ENCODE measurements around the gene PCLO. TPM values are rescaled to one million over a fixed set of nuclear protein-coding genes. Genes with fewer than 3 reads are reported as not detected.

The PCLO gene
- total RNA-seq, 1 donor from 2014 or later, result 10.8 TPM

- DNase-seq (ENCODE audit: extremely low spot score in 2 of 2), result no peak
- no peak overlapping the region for H3K4me3 ChIP-seq
- no peak for TF ChIP-seq POLR2A (IDR thresholded peaks at IDR 0.05)
- no peak for TF ChIP-seq POLR2AphosphoS5 (IDR thresholded peaks at IDR 0.05; ENCODE audit: insufficient read depth in 1 of 2, low read depth in 1 of 2)
- TF ChIP-seq CTCF (IDR thresholded peaks at IDR 0.05), result no peak
- H3K27me3 ChIP-seq, result no peaks in the 10 kb centered on the region
- no peaks in the 10 kb centered on the region for H3K4me1 ChIP-seq
- intact Hi-C loops (cut with DNase I), result no loop called here
- no peaks in the 10 kb centered on the region for H3K9me3 ChIP-seq
- H3K36me3 ChIP-seq, result no peaks in the 10 kb centered on the region
- H3K27ac ChIP-seq, result no peak overlapping the region
Observed at GRCh38 chr7:82789883-82790609, 372.6 kb downstream of the PCLO start.

GRCh38 chr7:82778021-82778420, 384.7 kb downstream of the PCLO start:
- intact Hi-C loops (cut with DNase I), result no loop called here
- DNase-seq (ENCODE audit: extremely low spot score in 2 of 2), result no peak
- H3K27ac ChIP-seq, result no peak overlapping the region

DNA sequence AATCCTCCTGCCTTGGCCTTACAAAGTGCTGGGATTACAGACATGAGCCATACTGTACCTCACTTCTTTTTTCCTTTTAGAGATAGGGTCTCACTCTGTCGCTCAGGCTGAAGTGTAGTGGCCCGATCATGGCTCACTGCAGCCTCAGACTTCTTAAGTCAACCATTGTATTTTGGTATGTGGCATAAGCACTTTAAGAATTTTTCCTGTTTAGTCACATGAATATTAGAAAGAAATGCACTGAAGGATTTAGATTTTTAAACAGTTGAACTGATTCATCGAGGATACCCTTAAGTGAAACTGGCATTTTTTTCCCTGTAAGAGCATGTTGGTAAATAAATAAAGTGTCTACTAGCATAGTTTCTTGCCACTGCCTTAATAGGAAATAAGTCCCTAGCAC, 399.8 kb downstream of the PCLO start:
- intact Hi-C loops (cut with DNase I), result no loop called here
- no peak overlapping the region for H3K4me3 ChIP-seq
- no peaks in the 10 kb centered on the region for H3K36me3 ChIP-seq
- DNase-seq (ENCODE audit: extremely low spot score in 2 of 2), result no peak
- H3K4me1 ChIP-seq, result no peaks in the 10 kb centered on the region
- TF ChIP-seq POLR2A (IDR thresholded peaks at IDR 0.05) (no peak), POLR2AphosphoS5 (IDR thresholded peaks at IDR 0.05; ENCODE audit: insufficient read depth in 1 of 2, low read depth in 1 of 2) (no peak), CTCF (IDR thresholded peaks at IDR 0.05) (no peak)
- H3K27ac ChIP-seq, result no peak overlapping the region
- H3K27me3 ChIP-seq, result no peaks in the 10 kb centered on the region
- H3K9me3 ChIP-seq, result no peaks in the 10 kb centered on the region

More at GRCh38 chr7:82778021-82778420, 384.7 kb downstream of the PCLO start:
- no peak overlapping the region for H3K4me3 ChIP-seq
- no peaks in the 10 kb centered on the region for H3K36me3 ChIP-seq
- no peaks in the 10 kb centered on the region for H3K4me1 ChIP-seq
- no peaks in the 10 kb centered on the region for H3K9me3 ChIP-seq
- no peaks in the 10 kb centered on the region for H3K27me3 ChIP-seq
- no peak for TF ChIP-seq POLR2A (IDR thresholded peaks at IDR 0.05)
- TF ChIP-seq CTCF (IDR thresholded peaks at IDR 0.05), result no peak
- TF ChIP-seq POLR2AphosphoS5 (IDR thresholded peaks at IDR 0.05; ENCODE audit: insufficient read depth in 1 of 2, low read depth in 1 of 2), result no peak

GRCh38 chr7:82760831-82761230, 401.9 kb downstream of the PCLO start:
- H3K27ac ChIP-seq, result no peak overlapping the region
- no peak for DNase-seq (ENCODE audit: extremely low spot score in 2 of 2)
- H3K4me3 ChIP-seq, result no peak overlapping the region
- intact Hi-C loops (cut with DNase I), result no loop called here
- H3K4me1 ChIP-seq, result no peaks in the 10 kb centered on the region
- H3K27me3 ChIP-seq, result no peaks in the 10 kb centered on the region
- TF ChIP-seq CTCF (IDR thresholded peaks at IDR 0.05) (no peak), POLR2A (IDR thresholded peaks at IDR 0.05) (no peak), POLR2AphosphoS5 (IDR thresholded peaks at IDR 0.05; ENCODE audit: insufficient read depth in 1 of 2, low read depth in 1 of 2) (no peak)
- H3K9me3 ChIP-seq, result no peaks in the 10 kb centered on the region
- no peaks in the 10 kb centered on the region for H3K36me3 ChIP-seq

GRCh38 chr7:82760074-82760473, 402.6 kb downstream of the PCLO start:
- intact Hi-C loops (cut with DNase I), result no loop called here
- H3K27me3 ChIP-seq, result no peaks in the 10 kb centered on the region
- TF ChIP-seq POLR2AphosphoS5 (IDR thresholded peaks at IDR 0.05; ENCODE audit: insufficient read depth in 1 of 2, low read depth in 1 of 2), result no peak
- no peak for TF ChIP-seq POLR2A (IDR thresholded peaks at IDR 0.05)
- TF ChIP-seq CTCF (IDR thresholded peaks at IDR 0.05), result no peak
- no peak for DNase-seq (ENCODE audit: extremely low spot score in 2 of 2)
- no peaks in the 10 kb centered on the region for H3K9me3 ChIP-seq
- no peak overlapping the region for H3K4me3 ChIP-seq
- no peaks in the 10 kb centered on the region for H3K36me3 ChIP-seq
- H3K27ac ChIP-seq, result no peak overlapping the region
- H3K4me1 ChIP-seq, result no peaks in the 10 kb centered on the region

Data from vagina (tissue), 2 donors.